Vagina (tissue), 2 donors: ENCODE results near the gene PCYOX1L.

Source experiments
- POLR2A ChIP-seq, 2 donors: fragments of 450-650 bp; IDR thresholded peaks; one replicate each; pipeline ENCODE4 v1.6.1; 2017; ENCODE audit warnings: antibody characterized with exemption in 2 of 2, mild to moderate bottlenecking in 2 of 2, moderate library complexity in 2 of 2
- POLR2AphosphoS5 ChIP-seq, 2 donors: sonication (generic); formaldehyde crosslinking; IDR thresholded peaks; one replicate each; pipeline ENCODE4 v1.9.0; 2017; ENCODE audit warnings: antibody characterized with exemption in 2 of 2, mild to moderate bottlenecking in 2 of 2, low read depth in 1 of 2; ENCODE audit not compliant: insufficient read depth in 1 of 2
- TF ChIP-seq, protein P1 (sequence below), 3 experiments: fragments of 450-650 bp in 2 of 3; fragments of 200-600 bp in 1 of 3; sonication (generic) in 1 of 3; IDR thresholded peaks; one replicate each; pipeline ENCODE4 v1.5.1; 2017 to 2019; ENCODE audit warnings: antibody characterized with exemption in 3 of 3, mild to moderate bottlenecking in 2 of 3, moderate library complexity in 2 of 3

- TF ChIP-seq POLR2A (IDR thresholded peaks at IDR 0.05) (no peak), POLR2AphosphoS5 (IDR thresholded peaks at IDR 0.05; ENCODE audit: insufficient read depth in 1 of 2, low read depth in 1 of 2) (no peak)
- TF ChIP-seq, protein P1, sequence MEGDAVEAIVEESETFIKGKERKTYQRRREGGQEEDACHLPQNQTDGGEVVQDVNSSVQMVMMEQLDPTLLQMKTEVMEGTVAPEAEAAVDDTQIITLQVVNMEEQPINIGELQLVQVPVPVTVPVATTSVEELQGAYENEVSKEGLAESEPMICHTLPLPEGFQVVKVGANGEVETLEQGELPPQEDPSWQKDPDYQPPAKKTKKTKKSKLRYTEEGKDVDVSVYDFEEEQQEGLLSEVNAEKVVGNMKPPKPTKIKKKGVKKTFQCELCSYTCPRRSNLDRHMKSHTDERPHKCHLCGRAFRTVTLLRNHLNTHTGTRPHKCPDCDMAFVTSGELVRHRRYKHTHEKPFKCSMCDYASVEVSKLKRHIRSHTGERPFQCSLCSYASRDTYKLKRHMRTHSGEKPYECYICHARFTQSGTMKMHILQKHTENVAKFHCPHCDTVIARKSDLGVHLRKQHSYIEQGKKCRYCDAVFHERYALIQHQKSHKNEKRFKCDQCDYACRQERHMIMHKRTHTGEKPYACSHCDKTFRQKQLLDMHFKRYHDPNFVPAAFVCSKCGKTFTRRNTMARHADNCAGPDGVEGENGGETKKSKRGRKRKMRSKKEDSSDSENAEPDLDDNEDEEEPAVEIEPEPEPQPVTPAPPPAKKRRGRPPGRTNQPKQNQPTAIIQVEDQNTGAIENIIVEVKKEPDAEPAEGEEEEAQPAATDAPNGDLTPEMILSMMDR (IDR thresholded peaks at IDR 0.05): no peak
These were observed 48.5 kb upstream of the PCYOX1L start for GRCh38 chr5:149309354-149309753.
